ENCODE measurements around the gene FOXRED2. TPM values are rescaled to one million over a fixed set of nuclear protein-coding genes. Genes with fewer than 3 reads are reported as not detected.

Gene FOXRED2
- 10 to 100 TPM in 4 of 8 experiments, 1 to 10 TPM in 4; 2.5 to 20.7 (median 11.1) TPM for total RNA-seq

GRCh38 chr22:36506637-36507517 is at the start of gene FOXRED2:
FOXRED2 (minus strand) TSS chr22:36507040; CDS start chr22:36506422, 618 bp downstream.
- H3K4me3 ChIP-seq = peak within 1 kb of the TSS; percentile 27 to 55 (median 33)
- peak; percentile 69 to 97 (median 95) for ATAC-seq (replicated peaks in 6 of 8)
- peaks cover 22 to 23% of the 10 kb centered on the region in 2 donors for H3K4me1 ChIP-seq (replicated peaks in 1 of 2)
- H3K27ac ChIP-seq = peak within 1 kb of the TSS; percentile 67 to 81
- in situ Hi-C loops (cut with MboI; ENCODE audit: low pct_unique_long_range_greater_than_20kb in 2 of 9, low sequenced_read_pairs in 9 of 9, unreplicated experiment in 9 of 9) = no loop called here
- WGBS, 10 experiments = 10 to 100% (median 24%) methylated on average over 2 to 10 of the region's 75 CpGs; no CpG with 5 or more reads in 4 of the 10 experiments

DNA sequence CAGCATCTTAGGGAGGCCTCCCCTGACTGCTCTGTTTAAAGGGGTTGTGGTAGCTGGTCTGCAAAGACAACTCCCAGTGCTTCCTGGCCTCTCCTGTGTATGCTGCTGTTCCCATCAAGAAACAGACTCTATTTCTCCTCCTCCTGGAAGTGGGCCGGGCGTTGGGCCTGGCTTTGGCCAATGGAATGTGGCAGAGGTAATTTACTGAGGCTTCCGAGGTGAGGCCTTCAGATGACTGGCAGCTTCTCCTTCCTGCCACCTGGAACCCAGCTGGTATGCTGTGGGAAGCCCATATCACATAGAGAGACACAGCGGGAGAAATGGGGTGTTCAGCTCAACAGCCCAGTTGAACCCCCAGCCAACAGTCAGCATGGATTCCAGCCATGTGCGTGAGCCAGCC is 47.3 kb upstream of the FOXRED2 start:
- no peak overlapping the region for H3K4me3 ChIP-seq
- peak in 1 of 8 experiments; percentile 61 for ATAC-seq (replicated peaks in 6 of 8)
- H3K27ac ChIP-seq = no peak overlapping the region
- peaks cover 8 to 11% of the 10 kb centered on the region in 2 donors for H3K4me1 ChIP-seq (replicated peaks in 1 of 2)
- WGBS, 10 experiments = 4 to 83% (median 53%) methylated on average over 1 to 4 of the region's 5 CpGs; no CpG with 5 or more reads in 6 of the 10 experiments
- in situ Hi-C loops (cut with MboI; ENCODE audit: low pct_unique_long_range_greater_than_20kb in 2 of 9, low sequenced_read_pairs in 9 of 9, unreplicated experiment in 9 of 9) = loop anchor here in 1 of 9 experiments (25.0 kb wide), 1 partner anchor 308 kb away; the partner anchor contains the start of gene NCF4

GRCh38 chr22:36552289-36552688 is 45.4 kb upstream of the FOXRED2 start:
- in situ Hi-C loops (cut with MboI; ENCODE audit: low pct_unique_long_range_greater_than_20kb in 2 of 9, low sequenced_read_pairs in 9 of 9, unreplicated experiment in 9 of 9) = loop anchor here in 1 of 9 experiments (25.0 kb wide), 1 partner anchor 310 kb away; the partner anchor contains the start of gene NCF4
- H3K4me1 ChIP-seq (replicated peaks in 1 of 2) = peaks cover 8 to 14% of the 10 kb centered on the region in 2 donors
- peak in 1 of 8 experiments; percentile 53 for ATAC-seq (replicated peaks in 6 of 8)
- H3K27ac ChIP-seq = no peak overlapping the region
- WGBS, 10 experiments = 0 to 100% (median 68%) methylated on average over 1 of the region's 1 CpG
- no peak overlapping the region for H3K4me3 ChIP-seq

- Histone ChIP-seq H3K4me1 (replicated peaks in 1 of 2) (peaks cover 8 to 22% of the 10 kb centered on the region in 2 donors), H3K27ac (no peak overlapping the region), H3K4me3 (no peak overlapping the region)
- WGBS, 10 experiments = 21 to 91% (median 46%) methylated on average over 3 to 9 of the region's 13 CpGs; no CpG with 5 or more reads in 1 of the 10 experiments
- peak in 5 of 8 experiments; percentile 39 to 71 (median 69) for ATAC-seq (replicated peaks in 6 of 8)
- in situ Hi-C loops (cut with MboI; ENCODE audit: low pct_unique_long_range_greater_than_20kb in 2 of 9, low sequenced_read_pairs in 9 of 9, unreplicated experiment in 9 of 9) = loop anchor here in 1 of 9 experiments (25.0 kb wide), 1 partner anchor 311 kb away; the partner anchor contains the start of gene NCF4
Observed at GRCh38 chr22:36550701-36551495, 44.1 kb upstream of the FOXRED2 start.

DNA sequence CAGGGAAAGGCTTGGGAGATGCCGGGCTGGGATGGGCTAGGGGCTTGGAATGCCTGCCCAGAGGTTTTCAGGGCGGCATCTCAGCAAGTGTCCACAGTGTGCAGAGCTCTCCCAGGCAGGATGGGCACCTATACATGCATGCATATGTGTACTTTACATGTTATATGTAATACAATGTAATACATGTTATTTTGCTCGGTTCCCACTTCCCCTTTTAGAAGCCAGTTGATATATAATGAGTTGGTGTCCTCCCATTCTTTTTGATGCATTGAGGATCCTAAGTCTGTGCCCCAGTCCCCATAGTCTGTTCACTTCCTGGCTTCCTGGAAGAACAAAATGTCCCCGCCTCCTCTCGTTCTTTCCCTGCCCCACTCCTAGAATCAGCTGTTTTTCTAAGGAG is 42.2 kb upstream of the FOXRED2 start:
- in situ Hi-C loops (cut with MboI; ENCODE audit: low pct_unique_long_range_greater_than_20kb in 2 of 9, low sequenced_read_pairs in 9 of 9, unreplicated experiment in 9 of 9) = loop anchor here in 3 of 9 experiments (10.0 to 25.0 kb wide), 4 partner anchors 213 to 438 kb away; partner anchors contain the start of gene NCF4 (in 1 of the 3)
- peak in 1 of 8 experiments; percentile 8 for ATAC-seq (replicated peaks in 6 of 8)
- Histone ChIP-seq H3K4me1 (replicated peaks in 1 of 2) (peaks cover 8 to 22% of the 10 kb centered on the region in 2 donors), H3K4me3 (no peak overlapping the region), H3K27ac (no peak overlapping the region)
- WGBS, 10 experiments = 6 to 100% (median 40%) methylated on average over 1 to 3 of the region's 5 CpGs; no CpG with 5 or more reads in 4 of the 10 experiments

- no peak overlapping the region for H3K4me3 ChIP-seq
- H3K4me1 ChIP-seq (replicated peaks in 1 of 2) = peaks cover 8 to 22% of the 10 kb centered on the region in 2 donors
- WGBS, 10 experiments = 75 to 100% (median 87%) methylated on average over 1 to 6 of the region's 14 CpGs; no CpG with 5 or more reads in 7 of the 10 experiments
- peak in 1 of 8 experiments; percentile 12 for ATAC-seq (replicated peaks in 6 of 8)
- in situ Hi-C loops (cut with MboI; ENCODE audit: low pct_unique_long_range_greater_than_20kb in 2 of 9, low sequenced_read_pairs in 9 of 9, unreplicated experiment in 9 of 9) = loop anchor here in 3 of 9 experiments (10.0 to 25.0 kb wide), 4 partner anchors 214 to 439 kb away; partner anchors contain the start of gene NCF4 (in 1 of the 3)
- no peak overlapping the region for H3K27ac ChIP-seq
Observed at GRCh38 chr22:36548606-36549005, 41.8 kb upstream of the FOXRED2 start.

DNA sequence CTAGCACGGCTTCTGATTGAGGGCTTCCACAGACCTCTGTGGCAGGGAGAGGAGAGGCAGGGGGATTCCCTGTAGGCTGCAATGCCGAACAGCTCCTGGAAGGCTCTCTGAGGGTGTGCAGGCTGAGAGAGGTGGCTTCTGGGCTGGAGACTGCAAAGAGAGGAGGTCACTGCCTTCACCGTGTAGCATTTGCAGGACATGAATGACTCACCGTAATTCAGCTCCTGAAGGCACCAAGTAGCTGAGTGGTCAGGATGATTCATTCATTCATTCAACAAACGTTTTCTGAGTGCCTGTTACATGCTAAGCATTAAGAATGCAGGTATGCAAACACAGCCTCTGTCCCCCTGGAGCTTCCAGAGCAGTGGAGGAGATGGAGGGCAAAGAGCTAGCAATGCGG is 40.1 kb upstream of the FOXRED2 start:
- H3K27ac ChIP-seq = no peak overlapping the region
- in situ Hi-C loops (cut with MboI; ENCODE audit: low pct_unique_long_range_greater_than_20kb in 2 of 9, low sequenced_read_pairs in 9 of 9, unreplicated experiment in 9 of 9) = loop anchor here in 3 of 9 experiments (10.0 to 25.0 kb wide), 4 partner anchors 215 to 440 kb away; partner anchors contain the start of gene NCF4 (in 1 of the 3)
- 0 to 50% (median 30%) methylated on average over 1 to 5 of the region's 6 CpGs; no CpG with 5 or more reads in 3 of the 10 experiments for WGBS, 10 experiments
- H3K4me3 ChIP-seq = no peak overlapping the region
- H3K4me1 ChIP-seq (replicated peaks in 1 of 2) = peaks cover 8 to 22% of the 10 kb centered on the region in 2 donors
- peak; percentile 18 to 92 (median 87) for ATAC-seq (replicated peaks in 6 of 8)

- peaks cover 8 to 21% of the 10 kb centered on the region in 2 donors for H3K4me1 ChIP-seq (replicated peaks in 1 of 2)
- 4 to 100% (median 20%) methylated on average over 1 to 20 of the region's 23 CpGs; no CpG with 5 or more reads in 1 of the 10 experiments for WGBS, 10 experiments
- peak; percentile 3 to 87 (median 37) for ATAC-seq (replicated peaks in 6 of 8)
- in situ Hi-C loops (cut with MboI; ENCODE audit: low pct_unique_long_range_greater_than_20kb in 2 of 9, low sequenced_read_pairs in 9 of 9, unreplicated experiment in 9 of 9) = loop anchor here in 3 of 9 experiments (10.0 to 25.0 kb wide), 4 partner anchors 216 to 441 kb away; partner anchors contain the start of gene NCF4 (in 1 of the 3)
- no peak overlapping the region for H3K4me3 ChIP-seq
- no peak overlapping the region for H3K27ac ChIP-seq
Observed at GRCh38 chr22:36546092-36546804, 39.4 kb upstream of the FOXRED2 start.

GRCh38 chr22:36544107-36544620 is 37.3 kb upstream of the FOXRED2 start:
- in situ Hi-C loops (cut with MboI; ENCODE audit: low pct_unique_long_range_greater_than_20kb in 2 of 9, low sequenced_read_pairs in 9 of 9, unreplicated experiment in 9 of 9) = loop anchor here in 3 of 9 experiments (10.0 to 25.0 kb wide), 4 partner anchors 218 to 443 kb away; partner anchors contain the start of gene NCF4 (in 1 of the 3)
- H3K27ac ChIP-seq = no peak overlapping the region
- H3K4me3 ChIP-seq = no peak overlapping the region
- ATAC-seq (replicated peaks in 6 of 8) = no peak
- H3K4me1 ChIP-seq (replicated peaks in 1 of 2) = peaks cover 0 to 11% of the 10 kb centered on the region in 2 donors
- WGBS, 10 experiments = 60 to 100% (median 83%) methylated on average over 2 to 8 of the region's 11 CpGs; no CpG with 5 or more reads in 2 of the 10 experiments

DNA sequence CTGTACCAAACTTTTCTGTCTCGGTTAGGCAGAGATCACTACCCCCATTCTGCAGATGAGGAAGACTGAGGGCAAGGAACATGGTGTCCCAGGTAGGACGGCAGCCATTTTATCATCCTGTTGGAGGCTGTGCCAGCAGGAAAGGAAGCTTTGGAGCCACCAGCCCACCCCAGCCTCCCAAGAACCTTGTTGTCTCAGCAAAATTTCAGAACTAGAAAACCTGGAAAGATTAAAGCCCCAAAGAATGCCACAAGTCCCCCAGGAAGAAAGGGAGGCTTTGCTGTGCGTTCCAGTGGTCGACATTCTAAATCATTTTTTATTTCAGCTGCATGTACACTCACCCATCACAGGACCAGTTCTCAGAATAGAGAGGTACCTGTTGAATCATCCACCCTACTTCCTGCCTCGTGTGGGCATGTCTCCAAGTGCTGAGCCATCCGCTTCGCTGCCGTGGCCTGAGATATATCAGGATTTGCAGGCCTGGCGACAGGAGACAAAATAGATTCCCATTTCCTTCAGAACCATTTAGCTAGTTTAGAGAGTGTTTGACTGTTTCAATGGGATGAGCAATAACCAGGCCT is 35.1 kb upstream of the FOXRED2 start:
- Histone ChIP-seq H3K4me3 (no peak overlapping the region), H3K27ac (no peak overlapping the region), H3K4me1 (replicated peaks in 1 of 2) (peaks cover 0 to 9% of the 10 kb centered on the region in 2 donors)
- peak in 4 of 8 experiments; percentile 10 to 14 (median 12) for ATAC-seq (replicated peaks in 6 of 8)
- WGBS, 10 experiments = 15 to 89% (median 81%) methylated on average over 1 to 9 of the region's 9 CpGs; no CpG with 5 or more reads in 1 of the 10 experiments
- in situ Hi-C loops (cut with MboI; ENCODE audit: low pct_unique_long_range_greater_than_20kb in 2 of 9, low sequenced_read_pairs in 9 of 9, unreplicated experiment in 9 of 9) = loop anchor here in 3 of 9 experiments (10.0 to 25.0 kb wide), 4 partner anchors 220 to 445 kb away; partner anchors contain the start of gene NCF4 (in 1 of the 3)
